Measurements from ENCODE around the gene PHAF1.

Gene PHAF1

DNA sequence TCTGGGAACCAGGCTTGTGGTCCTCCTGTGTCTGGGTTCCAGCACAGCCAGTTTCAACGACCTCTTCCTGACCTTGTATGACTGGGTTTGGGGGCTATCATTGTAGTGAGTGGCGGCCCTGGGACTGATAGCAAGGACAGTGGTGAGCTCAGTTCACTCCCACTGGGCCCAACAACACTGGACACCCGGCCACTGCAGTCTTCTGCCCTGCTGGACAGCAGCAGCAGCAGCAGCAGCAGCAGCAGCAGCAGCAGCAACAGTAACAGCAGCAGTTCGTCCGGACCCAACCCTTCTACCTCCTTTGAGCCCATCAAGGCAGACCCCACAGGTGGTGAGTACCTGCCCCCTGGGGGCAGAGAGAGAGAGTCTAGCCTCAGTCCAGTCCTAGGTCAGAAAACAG is 85.9 kb downstream of the PHAF1 start:
- DNase-seq (ENCODE audit: low read depth, low spot score), result no peak

DNA sequence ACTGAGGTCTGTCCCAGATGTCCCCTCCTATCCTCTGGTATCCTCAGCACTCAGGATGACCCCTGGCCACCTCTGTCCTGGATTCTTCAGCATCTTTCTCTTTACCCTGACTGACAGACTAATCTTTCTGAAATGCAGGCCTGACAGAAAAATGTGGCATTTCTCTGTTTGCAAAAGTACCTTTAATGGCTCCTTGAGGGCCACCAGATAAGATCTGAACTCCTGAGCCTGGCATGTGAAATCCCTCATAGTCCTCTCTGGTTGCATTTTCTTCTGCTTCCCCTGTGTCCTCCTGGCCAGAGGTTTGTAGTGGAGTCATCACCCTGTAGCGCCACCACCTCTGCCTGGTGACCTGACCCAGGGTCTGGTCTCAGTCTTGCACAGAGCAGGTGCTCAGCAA is 87.1 kb downstream of the PHAF1 start:
- no peak for DNase-seq (ENCODE audit: low read depth, low spot score)

DNA sequence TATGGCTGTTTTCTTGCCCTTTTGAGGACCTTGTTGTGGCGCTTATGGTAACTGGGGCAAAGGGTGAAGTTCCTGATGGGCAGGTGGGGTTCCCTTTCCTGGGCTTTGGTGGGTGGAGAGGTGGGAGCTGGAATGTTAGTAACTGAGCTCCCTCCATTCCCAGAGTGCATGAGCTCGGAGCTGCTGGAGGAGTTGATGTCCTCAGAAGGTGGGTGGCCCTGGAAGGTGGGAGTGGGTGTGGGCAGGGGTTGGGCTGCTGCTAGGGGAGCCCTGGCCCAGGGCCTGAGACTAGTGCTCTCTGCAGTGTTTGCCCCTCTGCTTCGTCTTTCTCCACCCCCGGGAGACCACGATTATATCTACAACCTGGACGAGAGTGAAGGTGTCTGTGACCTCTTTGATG is 88.0 kb downstream of the PHAF1 start:
- DNase-seq (ENCODE audit: low read depth, low spot score), result no peak
